MCF 10A (cell line): Measurements from ENCODE around the gene KIF1A. TPM values are rescaled to one million over a fixed set of nuclear protein-coding genes. Genes with fewer than 3 reads are reported as not detected.

ENCODE experiments used
- BruUV-seq: library from RNA; stranded (reverse); fragments of 400-500 nt; replicated peaks from 2 replicates; lab custom pipeline; 2021; lab: Mats Ljungman, UMichigan
- CTCF ChIA-PET: fragments of 300-600 bp; sonication (Branson Sonifier 250); formaldehyde crosslinking; extraction: SDS; loops from one replicate; lab custom pipeline; 2021; ENCODE audit warnings: antibody characterized with exemption, inconsistent platforms; lab: Yijun Ruan, JAX
- POLR2A ChIA-PET: fragments of 300-600, 350-650 bp; sonication (Branson Sonifier 250); formaldehyde crosslinking; extraction: SDS; loops from one replicate; lab custom pipeline; 2020; ENCODE audit warnings: antibody characterized with exemption, inconsistent platforms; lab: Yijun Ruan, JAX
- DNase-seq: peaks from one replicate; pipeline ENCODE4 v3.0.0-alpha.2; 2018; ENCODE audit not compliant: unreplicated experiment
- H3K27ac Mint-ChIP-seq: one replicate; pipeline ENCODE4 v1.8.0; 2022; ENCODE audit warnings: mild to moderate bottlenecking, low read depth, mixed read lengths; ENCODE audit not compliant: unreplicated experiment
- H3K27me3 Mint-ChIP-seq: one replicate; pipeline ENCODE4 v1.8.0; 2022; ENCODE audit warnings: mixed read lengths; ENCODE audit not compliant: insufficient read depth, unreplicated experiment
- H3K36me3 Mint-ChIP-seq: one replicate; pipeline ENCODE4 v1.8.0; 2022; ENCODE audit warnings: mild to moderate bottlenecking, moderate library complexity, mixed read lengths; ENCODE audit not compliant: insufficient read depth, unreplicated experiment
- H3K4me1 Mint-ChIP-seq: one replicate; pipeline ENCODE4 v1.8.0; 2022; ENCODE audit warnings: mixed read lengths; ENCODE audit not compliant: insufficient read depth, unreplicated experiment
- H3K4me3 Mint-ChIP-seq: one replicate; pipeline ENCODE4 v1.8.0; 2022; ENCODE audit warnings: mild to moderate bottlenecking, moderate library complexity, mixed read lengths; ENCODE audit not compliant: unreplicated experiment
- H3K9me3 Mint-ChIP-seq: one replicate; pipeline ENCODE4 v1.8.0; 2022; ENCODE audit warnings: mixed read lengths; ENCODE audit not compliant: unreplicated experiment
- CTCF ChIP-seq: fragments of 200-600 bp; IDR thresholded peaks from one replicate; pipeline ENCODE4 v1.8.0; 2022; ENCODE audit warnings: antibody characterized with exemption, mild to moderate bottlenecking; ENCODE audit not compliant: unreplicated experiment
- intact Hi-C: fragments of 100-400 bp; cut with micrococcal nuclease; formaldehyde crosslinking; loops from 2 replicates; pipeline ENCODE4 v1.14.1; 2022
- total RNA-seq: library from RNA; stranded (reverse); gene quantifications from 2 replicates; pipeline ENCODE4 v1.2.3, GENCODE V29; 2022

The KIF1A gene
- total RNA-seq, 1 experiment from 2014 or later = not detected

GRCh38 chr2:240811346-240812300, 8.4 kb downstream of the KIF1A start:
- Mint-ChIP-seq H3K27me3 (peaks cover 1% of the 10 kb centered on the region), H3K4me1 (peaks cover 5% of the 10 kb centered on the region), H3K36me3 (no peaks in the 10 kb centered on the region), H3K9me3 (no peaks in the 10 kb centered on the region), H3K27ac (no peak overlapping the region), H3K4me3 (no peak overlapping the region)
- no peak for DNase-seq
- BruUV-seq = no TSS peak
- POLR2A ChIA-PET = no interaction called here
- TF ChIP-seq CTCF = no peak
- CTCF ChIA-PET = interaction anchor here (0.7 to 0.8 kb wide), 3 partner anchors 12 to 834 kb away, joined by 3 read pairs; no protein-coding TSS in a partner anchor
- intact Hi-C loops = no loop called here

GRCh38 chr2:240810621-240811020, 9.4 kb downstream of the KIF1A start:
- intact Hi-C loops = loop anchor here (1.0 kb wide), 1 partner anchor 30 kb away; no protein-coding TSS in a partner anchor
- ChIA-PET POLR2A (no interaction called here), CTCF (interaction anchor here (0.7 kb wide), 2 partner anchors 11 to 835 kb away, joined by 3 read pairs; no protein-coding TSS in a partner anchor)
- no peak overlapping the region for H3K27ac Mint-ChIP-seq
- no peak overlapping the region for H3K4me3 Mint-ChIP-seq
- H3K9me3 Mint-ChIP-seq = no peaks in the 10 kb centered on the region
- peaks cover 11% of the 10 kb centered on the region for H3K27me3 Mint-ChIP-seq
- no peak for DNase-seq
- TF ChIP-seq CTCF = no peak
- H3K4me1 Mint-ChIP-seq = peaks cover 5% of the 10 kb centered on the region
- H3K36me3 Mint-ChIP-seq = no peaks in the 10 kb centered on the region
- BruUV-seq = no TSS peak

- Mint-ChIP-seq H3K9me3 (no peaks in the 10 kb centered on the region), H3K27me3 (peaks cover 16% of the 10 kb centered on the region), H3K4me1 (peaks cover 5% of the 10 kb centered on the region), H3K36me3 (no peaks in the 10 kb centered on the region), H3K4me3 (no peak overlapping the region), H3K27ac (no peak overlapping the region)
- POLR2A ChIA-PET = no interaction called here
- TF ChIP-seq CTCF = no peak
- CTCF ChIA-PET = interaction anchor here (0.7 kb wide), 1 partner anchor 244 kb away, joined by 8 read pairs; no protein-coding TSS in a partner anchor
- intact Hi-C loops = loop anchor here (1.0 kb wide), 1 partner anchor 30 kb away; no protein-coding TSS in a partner anchor
- no peak for DNase-seq
- BruUV-seq = no TSS peak
Observed at GRCh38 chr2:240810199-240810598, 9.8 kb downstream of the KIF1A start.

- no peaks in the 10 kb centered on the region for H3K36me3 Mint-ChIP-seq
- H3K27me3 Mint-ChIP-seq = peaks cover 25% of the 10 kb centered on the region
- ChIA-PET CTCF (no interaction called here), POLR2A (no interaction called here)
- no peak for DNase-seq
- intact Hi-C loops = no loop called here
- no peak for TF ChIP-seq CTCF
- no peak overlapping the region for H3K27ac Mint-ChIP-seq
- no peaks in the 10 kb centered on the region for H3K9me3 Mint-ChIP-seq
- peaks cover 5% of the 10 kb centered on the region for H3K4me1 Mint-ChIP-seq
- no peak overlapping the region for H3K4me3 Mint-ChIP-seq
- BruUV-seq = no TSS peak
Observed at GRCh38 chr2:240809276-240809675, 10.7 kb downstream of the KIF1A start.
